ENCODE measurements around the gene CCL3.

- TF ChIP-seq IRF2 (CRISPR knock-in tag; IDR thresholded peaks at IDR 0.05; ENCODE audit: borderline replicate concordance, low read depth), result no peak
- no peak for TF ChIP-seq CTCF (IDR thresholded peaks at IDR 0.05)
- no peak for TF ChIP-seq CREB1 (CRISPR knock-in tag; IDR thresholded peaks at IDR 0.05)
- TF ChIP-seq JAZF1 (CRISPR knock-in tag; IDR thresholded peaks at IDR 0.05), result no peak
Observed at GRCh38 chr17:36055921-36056520, 33.9 kb downstream of the CCL3 start.
